Natural killer cell (primary cell): ENCODE measurements around the gene PRR5. TPM values are rescaled to one million over a fixed set of nuclear protein-coding genes. Genes with fewer than 3 reads are reported as not detected.

Experiments
- ATAC-seq, 3 donors: fragments of 150-1000 bp in 2 of 3; fragments of 200-7000 bp in 1 of 3; cut with Tn5 transposase; 1 replicate in 1 of 3; 2 replicates in 2 of 3; pipeline ENCODE4 v1.10.0; 2021; ENCODE audit warnings: mild to moderate bottlenecking in 2 of 3, moderate library complexity in 2 of 3
- DNase-seq, 2 donors: peaks; one replicate each; pipeline versions ENCODE4 v3.0.0 to v3.0.0-alpha.2; 2013 to 2021; ENCODE audit warnings: mixed read lengths in 1 of 2
- H3K27ac ChIP-seq: one replicate; pipeline ENCODE4 v1.5.1; 2013; ENCODE audit warnings: mild to moderate bottlenecking, low read length
- H3K27me3 ChIP-seq: one replicate; pipeline ENCODE4 v1.6.1; 2013; ENCODE audit warnings: low read length; ENCODE audit not compliant: control insufficient read depth, insufficient read depth
- H3K36me3 ChIP-seq: one replicate; pipeline ENCODE4 v1.6.1; 2013; ENCODE audit warnings: low read length; ENCODE audit not compliant: control insufficient read depth, insufficient read depth
- H3K4me1 ChIP-seq: one replicate; pipeline ENCODE4 v1.6.1; 2013; ENCODE audit warnings: low read length; ENCODE audit not compliant: control insufficient read depth, insufficient read depth
- H3K4me3 ChIP-seq: one replicate; pipeline ENCODE4 v1.5.1; 2013; ENCODE audit warnings: low read length
- H3K9me3 ChIP-seq: one replicate; pipeline ENCODE4 v1.6.1; 2013; ENCODE audit warnings: low read length; ENCODE audit not compliant: control insufficient read depth, insufficient read depth
- H3K27ac Mint-ChIP-seq, 2 donors: one replicate each; pipeline ENCODE4 v1.8.0; 2022; ENCODE audit warnings: mild to moderate bottlenecking in 2 of 2, mixed read lengths in 2 of 2, moderate library complexity in 1 of 2
- H3K27me3 Mint-ChIP-seq, 2 donors: one replicate each; pipeline ENCODE4 v1.8.0; 2022; ENCODE audit warnings: low read depth in 2 of 2, mixed read lengths in 2 of 2
- H3K36me3 Mint-ChIP-seq: one replicate; pipeline ENCODE4 v1.8.0; 2022; ENCODE audit warnings: mixed read lengths
- H3K4me1 Mint-ChIP-seq, 2 donors: one replicate each; pipeline ENCODE4 v1.8.0; 2022; ENCODE audit warnings: mixed read lengths in 2 of 2
- H3K4me3 Mint-ChIP-seq: one replicate; pipeline ENCODE4 v1.8.0; 2022; ENCODE audit warnings: mild to moderate bottlenecking, moderate library complexity, mixed read lengths
- H3K9me3 Mint-ChIP-seq, 2 donors: one replicate each; pipeline ENCODE4 v1.8.0; 2022; ENCODE audit warnings: mixed read lengths in 2 of 2
- CTCF ChIP-seq: fragments of 200-600 bp; IDR thresholded peaks from one replicate; pipeline ENCODE4 v1.8.0; 2022; ENCODE audit warnings: antibody characterized with exemption
- WGBS: methylation state at CpG from one replicate; pipeline ENCODE4 v1.1.7; 2013; ENCODE audit warnings: missing lambda C conversion rate; ENCODE audit not compliant: insufficient coverage; 5-methylcytosine and 5-hydroxymethylcytosine counted together
- intact Hi-C: fragments of 100-400 bp; cut with micrococcal nuclease; formaldehyde crosslinking; loops from one replicate; pipeline ENCODE4 v1.14.2; 2022
- total RNA-seq, 4 donors: library from RNA; stranded (reverse); fragments of 120-200 nt in 1 of 4; gene quantifications; one replicate each; pipeline versions ENCODE4 v1.2.3 to v1.2.4, GENCODE V29; 2013 to 2022

The PRR5 gene
- total RNA-seq, 3 donors from 2014 or later (not counting 1 experiment from before 2014, with no cell fraction given), result 92.6 to 133 (median 93.4) TPM

GRCh38 chr22:44780876-44781449 is 79.0 kb downstream of the PRR5 start:
- no peak overlapping the region for H3K4me3 Mint-ChIP-seq
- H3K9me3 Mint-ChIP-seq, result no peaks in the 10 kb centered on the region
- no peaks in the 10 kb centered on the region for H3K4me1 ChIP-seq
- 88% methylated on average over 16 of the region's 17 CpGs for WGBS
- no peaks in the 10 kb centered on the region for H3K4me1 Mint-ChIP-seq
- H3K9me3 ChIP-seq, result no peaks in the 10 kb centered on the region
- no peak overlapping the region for H3K27ac ChIP-seq
- H3K36me3 Mint-ChIP-seq, result no peaks in the 10 kb centered on the region
- intact Hi-C loops, result no loop called here
- no peak for TF ChIP-seq CTCF
- DNase-seq (no peak), ATAC-seq (no peak)
- no peaks in the 10 kb centered on the region for H3K27me3 Mint-ChIP-seq
- H3K27ac Mint-ChIP-seq, result no peak overlapping the region
- no peaks in the 10 kb centered on the region for H3K27me3 ChIP-seq
- H3K4me3 ChIP-seq, result no peak overlapping the region
- no peaks in the 10 kb centered on the region for H3K36me3 ChIP-seq

GRCh38 chr22:44782363-44782963 is 80.5 kb downstream of the PRR5 start:
- Histone ChIP-seq H3K36me3 (no peaks in the 10 kb centered on the region), H3K4me3 (no peak overlapping the region), H3K27ac (no peak overlapping the region), H3K9me3 (no peaks in the 10 kb centered on the region), H3K4me1 (no peaks in the 10 kb centered on the region), H3K27me3 (no peaks in the 10 kb centered on the region)
- H3K4me3 Mint-ChIP-seq, result no peak overlapping the region
- 86% methylated on average over 17 of the region's 17 CpGs for WGBS
- H3K4me1 Mint-ChIP-seq, result no peaks in the 10 kb centered on the region
- H3K27me3 Mint-ChIP-seq, result no peaks in the 10 kb centered on the region
- H3K27ac Mint-ChIP-seq, result no peak overlapping the region
- TF ChIP-seq CTCF, result no peak
- DNase-seq, result no peak
- no peaks in the 10 kb centered on the region for H3K36me3 Mint-ChIP-seq
- intact Hi-C loops, result no loop called here
- no peak for ATAC-seq
- no peaks in the 10 kb centered on the region for H3K9me3 Mint-ChIP-seq

- Mint-ChIP-seq H3K4me3 (no peak overlapping the region), H3K4me1 (no peaks in the 10 kb centered on the region), H3K27ac (no peak overlapping the region), H3K36me3 (no peaks in the 10 kb centered on the region), H3K9me3 (no peaks in the 10 kb centered on the region), H3K27me3 (no peaks in the 10 kb centered on the region)
- Histone ChIP-seq H3K4me3 (no peak overlapping the region), H3K27me3 (no peaks in the 10 kb centered on the region), H3K27ac (no peak overlapping the region), H3K36me3 (no peaks in the 10 kb centered on the region), H3K9me3 (no peaks in the 10 kb centered on the region), H3K4me1 (no peaks in the 10 kb centered on the region)
- TF ChIP-seq CTCF, result no peak
- intact Hi-C loops, result no loop called here
- ATAC-seq (peak in 1 of 3 donors; percentile 8), DNase-seq (no peak)
- WGBS, result 71% methylated on average over 10 of the region's 10 CpGs
These were observed 81.1 kb downstream of the PRR5 start for GRCh38 chr22:44783091-44783490.

GRCh38 chr22:44783581-44783980 is 81.6 kb downstream of the PRR5 start:
- Histone ChIP-seq H3K27me3 (no peaks in the 10 kb centered on the region), H3K4me3 (no peak overlapping the region), H3K36me3 (no peaks in the 10 kb centered on the region), H3K4me1 (no peaks in the 10 kb centered on the region), H3K27ac (no peak overlapping the region), H3K9me3 (no peaks in the 10 kb centered on the region)
- H3K4me1 Mint-ChIP-seq, result no peaks in the 10 kb centered on the region
- H3K4me3 Mint-ChIP-seq, result no peak overlapping the region
- 45% methylated on average over 14 of the region's 14 CpGs for WGBS
- H3K27ac Mint-ChIP-seq, result no peak overlapping the region
- no peaks in the 10 kb centered on the region for H3K27me3 Mint-ChIP-seq
- no peaks in the 10 kb centered on the region for H3K9me3 Mint-ChIP-seq
- DNase-seq, result no peak
- intact Hi-C loops, result no loop called here
- ATAC-seq, result no peak
- no peaks in the 10 kb centered on the region for H3K36me3 Mint-ChIP-seq
- no peak for TF ChIP-seq CTCF
